NCI-H748 (cell line): ENCODE data around the gene C16orf46.

ENCODE experiments used
- DNase-seq: peaks from one replicate; lab custom pipeline; 2025; ENCODE audit not compliant: unreplicated experiment; lab: John Stamatoyannopoulos, UW

The C16orf46 gene

GRCh38 chr16:81018496-81018895 lies 58.5 kb downstream of the C16orf46 start:
- DNase-seq = no peak

GRCh38 chr16:81014672-81015071 lies 62.4 kb downstream of the C16orf46 start:
- DNase-seq = no peak

- no peak for DNase-seq
Measured at GRCh38 chr16:81012974-81013373, 64.1 kb downstream of the C16orf46 start.
